Coronary artery (tissue), 2 donors: Measurements from ENCODE around the gene DGUOK.

Source experiments
- DNase-seq: peaks from one replicate; pipeline ENCODE4 v3.0.0-alpha.2; 2017; ENCODE audit warnings: low spot score
- H3K27ac ChIP-seq, 2 donors: fragments of 200-600 bp; sonication (generic); one replicate each; pipeline ENCODE4 v1.5.1; 2016 to 2019
- H3K4me3 ChIP-seq: fragments of 200-600 bp; sonication (generic); 2 replicates; pipeline ENCODE4 v1.5.1; 2016; ENCODE audit warnings: mild to moderate bottlenecking, moderate library complexity
- CTCF ChIP-seq: fragments of 200-600 bp; sonication (generic); IDR thresholded peaks from one replicate; pipeline ENCODE4 v1.5.1; 2019; ENCODE audit warnings: antibody characterized with exemption

Gene DGUOK

DNA sequence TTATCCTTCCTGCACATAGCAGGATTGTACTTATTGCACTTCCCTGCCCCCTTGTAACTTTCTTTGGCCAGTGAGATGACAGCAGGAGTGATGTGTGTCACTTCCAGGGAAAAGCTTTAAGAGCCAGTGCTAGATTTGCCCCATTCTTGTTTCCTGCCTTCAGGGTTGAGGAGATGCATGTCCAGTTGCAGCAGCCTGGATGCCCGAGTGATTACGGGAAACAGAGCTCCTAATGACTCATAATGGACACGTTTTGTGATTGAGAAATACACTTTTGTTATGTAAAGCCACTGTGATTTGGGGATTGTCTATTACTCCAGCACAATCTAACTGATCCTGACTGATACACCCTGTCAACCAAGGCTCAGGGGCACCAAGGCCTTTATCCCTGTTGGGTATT is 53.0 kb downstream of the DGUOK start:
- DNase-seq: no peak
- no peak overlapping the region for H3K4me3 ChIP-seq
- H3K27ac ChIP-seq: no peak overlapping the region
- TF ChIP-seq CTCF: no peak

DNA sequence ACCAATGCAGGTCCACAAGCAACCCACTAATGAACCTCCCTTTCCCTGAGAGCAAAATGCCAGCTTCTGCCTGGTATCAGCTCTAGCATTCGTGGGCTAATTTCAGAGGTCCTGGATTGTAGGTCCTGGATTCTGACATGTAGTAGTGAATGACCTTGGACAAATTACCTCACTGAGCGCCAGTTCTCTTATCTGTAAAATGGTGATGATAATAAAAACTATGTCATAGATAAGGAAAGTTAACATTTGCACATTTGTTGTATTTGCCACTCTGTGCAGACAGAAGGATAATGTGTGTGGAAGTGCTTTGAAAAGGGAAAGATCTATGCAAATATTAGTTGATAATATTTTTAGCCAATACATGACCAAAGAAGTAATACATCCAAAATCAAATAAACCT is 53.9 kb downstream of the DGUOK start:
- DNase-seq: no peak
- Histone ChIP-seq H3K27ac (no peak overlapping the region), H3K4me3 (no peak overlapping the region)
- TF ChIP-seq CTCF: no peak

DNA sequence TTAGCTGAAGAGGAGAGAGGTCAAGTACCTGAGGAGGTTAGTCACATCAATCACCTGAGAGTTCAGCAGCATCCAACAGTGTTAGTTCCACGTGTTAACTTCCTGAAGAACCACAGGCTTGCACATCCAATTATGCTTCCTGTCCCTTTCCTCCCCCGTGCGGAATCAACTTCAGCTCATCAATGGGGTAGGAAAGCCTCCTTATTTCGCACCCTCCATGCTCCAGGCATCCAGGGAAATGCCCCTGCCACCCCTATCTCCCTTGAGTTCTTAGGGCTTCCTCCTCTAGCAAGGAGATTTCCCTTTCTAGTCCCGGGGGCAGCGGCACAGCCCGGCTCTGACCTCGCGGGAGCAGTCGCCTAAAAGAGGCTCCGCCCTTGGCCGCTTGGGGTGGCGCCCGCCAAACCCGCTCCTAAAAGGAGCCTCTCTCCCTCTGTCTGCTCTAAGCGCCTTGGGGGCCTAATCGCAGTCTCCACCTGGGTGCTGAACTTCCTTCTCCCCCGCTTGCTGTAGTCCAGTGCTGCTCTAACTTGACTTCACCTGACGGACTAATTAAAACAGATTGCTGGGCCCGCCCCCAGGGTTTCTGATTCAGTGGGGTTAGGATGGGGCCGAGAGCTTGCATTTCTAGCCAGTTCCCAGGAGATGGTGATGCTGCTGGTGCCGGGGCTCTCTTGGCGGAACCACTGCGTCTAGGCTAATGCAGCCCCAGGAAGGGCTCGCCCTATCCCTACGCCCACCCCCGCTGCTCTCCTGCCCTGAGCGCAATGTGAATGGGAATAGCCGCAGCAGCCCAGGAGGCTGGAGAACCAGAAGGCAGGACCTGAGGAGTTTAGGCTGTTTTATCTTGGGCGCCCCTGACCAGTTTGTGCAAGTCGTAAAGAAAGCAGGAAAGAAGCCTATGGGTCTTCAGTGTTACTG is 54.7 kb downstream of the DGUOK start:
- H3K27ac ChIP-seq: peak overlapping the region in 1 of 2 donors; percentile 5
- no peak for DNase-seq
- TF ChIP-seq CTCF: no peak
- H3K4me3 ChIP-seq: peak overlapping the region; percentile 60

DNA sequence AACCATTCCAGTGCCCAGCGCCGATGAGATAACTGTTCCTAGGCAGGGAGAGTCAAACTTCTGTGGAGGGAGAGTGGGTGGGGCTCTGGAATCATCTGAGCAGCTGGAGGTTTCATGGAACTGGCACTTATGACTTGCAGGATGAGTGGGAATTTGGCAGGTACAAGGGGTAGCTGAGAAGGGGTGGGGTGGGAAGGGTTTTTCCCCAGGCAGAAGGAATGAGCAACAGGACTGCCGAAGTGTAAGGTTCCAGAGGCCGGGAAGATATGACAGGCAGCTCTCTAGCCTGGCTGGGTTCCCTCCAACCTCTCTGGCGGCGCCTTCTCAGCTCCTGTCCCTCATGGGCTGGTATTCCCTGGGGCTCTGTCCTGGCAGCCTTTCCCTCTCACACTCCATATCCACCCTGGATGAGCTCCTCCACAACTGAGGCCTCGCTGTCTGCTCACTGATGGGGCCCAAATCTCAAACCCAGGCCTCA is 55.5 kb downstream of the DGUOK start:
- peak overlapping the region in 1 of 2 donors; percentile 5 for H3K27ac ChIP-seq
- DNase-seq: no peak
- TF ChIP-seq CTCF: no peak
- peak overlapping the region; percentile 60 for H3K4me3 ChIP-seq

- peak overlapping the region in 1 of 2 donors; percentile 77 for H3K27ac ChIP-seq
- peak overlapping the region; percentile 86 for H3K4me3 ChIP-seq
- no peak for TF ChIP-seq CTCF
- no peak for DNase-seq
These were observed 56.9 kb downstream of the DGUOK start for GRCh38 chr2:73983322-73984202.

- Histone ChIP-seq H3K27ac (peak within 1 kb of the TSS in 1 of 2 donors; percentile 77), H3K4me3 (peak within 1 kb of the TSS; percentile 86)
- DNase-seq: no peak
- TF ChIP-seq CTCF: no peak
These were observed 57.7 kb downstream of the DGUOK start, which contains the start of gene TET3 for GRCh38 chr2:73984203-73984921. Gene TET3 (plus strand): TSS chr2:73984910. CDS start chr2:73986404, 1,494 bp downstream.
